ENCODE results near the gene C16orf74. TPM values are rescaled to one million over a fixed set of nuclear protein-coding genes. Genes with fewer than 3 reads are reported as not detected.

Gene C16orf74
- total and polyA plus RNA-seq, 2 of the 13 experiments (the other 11 are each of a cell fraction or from before 2014, with no cell fraction given): 0.13 to 0.29 TPM

GRCh38 chr16:85799497-85800320 lies 48.8 kb upstream of the C16orf74 start, which contains the start of the genes COX4I1 and EMC8 (continued):
- TF ChIP-seq PBX3 (CRISPR knock-in tag; IDR thresholded peaks at IDR 0.05; ENCODE audit: borderline replicate concordance): no peak
- TF ChIP-seq FOXJ3 (CRISPR knock-in tag; IDR thresholded peaks at IDR 0.05; ENCODE audit: borderline replicate concordance): no peak
- TF ChIP-seq ELF3 (CRISPR knock-in tag; IDR thresholded peaks at IDR 0.05): peak; percentile 90
- 0 out of 2 replicates have a peak, but pooled peaks have one; percentile 29 for TF ChIP-seq SNAPC2 (CRISPR knock-in tag; IDR thresholded peaks at IDR 0.05)
- TF ChIP-seq PRDM15 (CRISPR knock-in tag; IDR thresholded peaks at IDR 0.05): no peak
- 0 out of 2 replicates have a peak, but pooled peaks have one; percentile 73 for TF ChIP-seq ZNF17 (CRISPR knock-in tag; IDR thresholded peaks at IDR 0.05)
- TF ChIP-seq ZNF121 (CRISPR knock-in tag; IDR thresholded peaks at IDR 0.05): no peak; the same call in 1 of the 2 replicates
- no peak for TF ChIP-seq ZNF383 (CRISPR knock-in tag; IDR thresholded peaks at IDR 0.05; ENCODE audit: borderline replicate concordance)
- TF ChIP-seq SSRP1 (CRISPR knock-in tag; IDR thresholded peaks at IDR 0.05): peak; percentile 64; the same call in 1 of the 2 replicates
- TF ChIP-seq ATF7-NPFF (CRISPR knock-in tag; IDR thresholded peaks at IDR 0.05; ENCODE audit: low read depth): no peak; the same call in none of the 2 replicates
- no peak; the same call in 1 of the 2 replicates for TF ChIP-seq POLR2AphosphoS2 (IDR thresholded peaks at IDR 0.05; ENCODE audit: low read depth, low read length)
- TF ChIP-seq ZNF224 (CRISPR knock-in tag; IDR thresholded peaks at IDR 0.05): no peak
- peak; percentile 80 for TF ChIP-seq TAF15 (IDR thresholded peaks at IDR 0.05; ENCODE audit: low read depth, low read length, poor library complexity, severe bottlenecking)
- 0 out of 2 replicates have a peak, but pooled peaks have one; percentile 23 for TF ChIP-seq TOE1 (CRISPR knock-in tag; IDR thresholded peaks at IDR 0.05)
- no peak for TF ChIP-seq ZBTB4 (CRISPR knock-in tag; IDR thresholded peaks at IDR 0.05; ENCODE audit: borderline replicate concordance)
- peak; percentile 55; the same call in 1 of the 2 replicates for TF ChIP-seq KDM5A (IDR thresholded peaks at IDR 0.05; ENCODE audit: borderline replicate concordance, low read length)
- no peak for TF ChIP-seq RNF2 (conservative IDR thresholded peaks at IDR 0.05; ENCODE audit: low read depth)
- peak; percentile 83 for TF ChIP-seq TGIF2 (CRISPR knock-in tag; IDR thresholded peaks at IDR 0.05)
- no peak for TF ChIP-seq KDM6A (CRISPR knock-in tag; IDR thresholded peaks at IDR 0.05; ENCODE audit: low read depth)
- TF ChIP-seq ZNF788 (CRISPR knock-in tag; IDR thresholded peaks at IDR 0.05; ENCODE audit: borderline replicate concordance): peak; percentile 91; the same call in 1 of the 2 replicates
- 0 out of 2 replicates have a peak, but pooled peaks have one; percentile 11 for TF ChIP-seq ZNF549 (CRISPR knock-in tag; IDR thresholded peaks at IDR 0.05)
- TF ChIP-seq ZNF737 (CRISPR knock-in tag; IDR thresholded peaks at IDR 0.05; ENCODE audit: borderline replicate concordance): no peak
